ENCODE measurements around the gene HSPA1L. TPM values are rescaled to one million over a fixed set of nuclear protein-coding genes. Genes with fewer than 3 reads are reported as not detected.
"Not testable (repeated sequence)": the region's sequence is repeated elsewhere in the genome, so short reads cannot be mapped to it uniquely, and the experiment has no call there.

HSPA1L gene
- total and polyA plus RNA-seq, 4 donors, result 0.27 to 0.79 (median 0.47) TPM

DNA sequence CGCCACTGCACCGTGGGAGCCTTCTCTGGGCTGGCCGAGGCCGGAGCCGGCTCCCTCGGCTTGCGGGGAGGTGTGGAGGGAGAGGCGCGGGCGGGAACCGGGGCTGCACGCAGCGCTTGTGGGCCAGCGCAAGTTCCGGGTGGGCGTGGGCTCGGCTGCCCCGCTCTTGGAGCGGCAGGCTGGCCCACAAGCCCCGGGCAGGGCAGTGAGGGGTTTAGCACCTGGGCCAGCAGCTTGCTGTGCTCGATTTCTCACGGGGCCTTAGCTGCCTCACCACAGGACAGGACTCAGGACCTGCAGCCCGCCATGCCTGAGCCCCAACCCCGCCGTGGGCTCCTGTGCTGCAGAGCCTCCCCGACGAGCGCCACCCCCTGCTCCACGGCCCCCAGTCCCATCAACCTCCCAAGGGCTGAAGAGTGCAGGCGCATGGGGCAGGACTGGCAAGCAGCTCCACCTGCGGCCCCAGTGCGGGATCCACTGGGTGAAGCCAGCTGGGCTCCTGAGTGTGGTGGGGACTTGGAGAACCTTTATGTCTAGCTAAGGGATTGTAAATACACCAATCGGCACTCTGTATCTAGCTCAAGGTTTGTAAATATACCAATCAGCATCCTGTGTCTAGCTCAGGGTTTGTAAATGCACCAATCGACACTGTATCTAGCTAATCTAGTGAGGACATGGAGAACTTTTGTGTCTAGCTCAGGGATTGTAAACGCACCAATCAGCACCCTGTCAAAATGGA, 37.1 kb upstream of the HSPA1L start:
- H3K27me3 ChIP-seq (ENCODE audit: control insufficient read depth in 4 of 4, insufficient read depth in 4 of 4, low read length in 3 of 4); H3K9me3 ChIP-seq (ENCODE audit: control insufficient read depth in 4 of 4, low read length in 3 of 4); H3K36me3 ChIP-seq (ENCODE audit: control insufficient read depth in 4 of 4, insufficient read depth in 3 of 4, low read depth in 1 of 4, low read length in 3 of 4); H3K9ac ChIP-seq (ENCODE audit: low read depth in 1 of 2, low read length in 2 of 2); H3K4me3 ChIP-seq (ENCODE audit: low read depth in 1 of 3, low read length in 3 of 3); DNase-seq (ENCODE audit: low spot score); H3K27ac ChIP-seq (ENCODE audit: low read depth in 1 of 2, low read length in 2 of 2): not testable (repeated sequence)
- WGBS, result 94% methylated on average over 35 of the region's 35 CpGs
- peaks cover 3 to 10% (median 7%) of the 10 kb centered on the region in 4 donors for H3K4me1 ChIP-seq (ENCODE audit: control insufficient read depth in 4 of 4, insufficient read depth in 4 of 4, low read length in 3 of 4)

DNA sequence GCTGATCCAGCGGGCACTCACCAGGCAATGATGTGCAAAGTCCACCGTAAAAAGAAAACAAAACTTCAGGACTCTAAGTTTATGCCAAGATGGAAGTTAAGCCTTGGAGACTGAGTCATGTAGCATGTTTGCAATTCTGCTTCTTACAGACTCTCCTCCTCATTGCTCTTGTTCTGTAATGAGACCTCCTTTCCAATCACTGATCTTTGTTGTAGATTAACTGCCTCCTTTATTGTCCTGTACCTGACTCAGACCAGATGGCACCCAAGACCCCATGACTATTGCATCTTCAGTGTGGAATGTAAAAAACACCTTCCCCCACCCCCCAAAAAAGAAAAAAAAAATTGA, 36.4 kb upstream of the HSPA1L start:
- H3K36me3 ChIP-seq (ENCODE audit: control insufficient read depth in 4 of 4, insufficient read depth in 3 of 4, low read depth in 1 of 4, low read length in 3 of 4), result no peaks in the 10 kb centered on the region
- DNase-seq (ENCODE audit: low spot score), result no peak
- H3K27ac ChIP-seq (ENCODE audit: low read depth in 1 of 2, low read length in 2 of 2), result no peak overlapping the region
- H3K4me1 ChIP-seq (ENCODE audit: control insufficient read depth in 4 of 4, insufficient read depth in 4 of 4, low read length in 3 of 4), result peaks cover 3 to 10% (median 7%) of the 10 kb centered on the region in 4 donors
- 28% methylated on average over 2 of the region's 2 CpGs for WGBS
- H3K9ac ChIP-seq (ENCODE audit: low read depth in 1 of 2, low read length in 2 of 2), result no peak overlapping the region
- no peaks in the 10 kb centered on the region for H3K27me3 ChIP-seq (ENCODE audit: control insufficient read depth in 4 of 4, insufficient read depth in 4 of 4, low read length in 3 of 4)
- no peaks in the 10 kb centered on the region for H3K9me3 ChIP-seq (ENCODE audit: control insufficient read depth in 4 of 4, low read length in 3 of 4)
- no peak for TF ChIP-seq GABPA (IDR thresholded peaks at IDR 0.05 in 1 of 2, conservative IDR thresholded peaks at IDR 0.05 in 1 of 2)
- peak; percentile 9 for TF ChIP-seq SP1 (IDR thresholded peaks at IDR 0.05)
- TF ChIP-seq FOXA1 (IDR thresholded peaks at IDR 0.05), result no peak
- no peak for TF ChIP-seq FOXA2 (IDR thresholded peaks at IDR 0.05)
- no peak for TF ChIP-seq RAD21 (IDR thresholded peaks at IDR 0.05)
- peak; percentile 39 to 63 for TF ChIP-seq HNF4A (conservative IDR thresholded peaks at IDR 0.05)
- peak; percentile 4 to 12 for TF ChIP-seq RXRA (IDR thresholded peaks at IDR 0.05)
- TF ChIP-seq, protein P1, sequence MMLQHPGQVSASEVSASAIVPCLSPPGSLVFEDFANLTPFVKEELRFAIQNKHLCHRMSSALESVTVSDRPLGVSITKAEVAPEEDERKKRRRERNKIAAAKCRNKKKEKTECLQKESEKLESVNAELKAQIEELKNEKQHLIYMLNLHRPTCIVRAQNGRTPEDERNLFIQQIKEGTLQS (IDR thresholded peaks at IDR 0.05), result no peak
- TF ChIP-seq YY1 (IDR thresholded peaks at IDR 0.05), result no peak
- TF ChIP-seq, protein P2, sequence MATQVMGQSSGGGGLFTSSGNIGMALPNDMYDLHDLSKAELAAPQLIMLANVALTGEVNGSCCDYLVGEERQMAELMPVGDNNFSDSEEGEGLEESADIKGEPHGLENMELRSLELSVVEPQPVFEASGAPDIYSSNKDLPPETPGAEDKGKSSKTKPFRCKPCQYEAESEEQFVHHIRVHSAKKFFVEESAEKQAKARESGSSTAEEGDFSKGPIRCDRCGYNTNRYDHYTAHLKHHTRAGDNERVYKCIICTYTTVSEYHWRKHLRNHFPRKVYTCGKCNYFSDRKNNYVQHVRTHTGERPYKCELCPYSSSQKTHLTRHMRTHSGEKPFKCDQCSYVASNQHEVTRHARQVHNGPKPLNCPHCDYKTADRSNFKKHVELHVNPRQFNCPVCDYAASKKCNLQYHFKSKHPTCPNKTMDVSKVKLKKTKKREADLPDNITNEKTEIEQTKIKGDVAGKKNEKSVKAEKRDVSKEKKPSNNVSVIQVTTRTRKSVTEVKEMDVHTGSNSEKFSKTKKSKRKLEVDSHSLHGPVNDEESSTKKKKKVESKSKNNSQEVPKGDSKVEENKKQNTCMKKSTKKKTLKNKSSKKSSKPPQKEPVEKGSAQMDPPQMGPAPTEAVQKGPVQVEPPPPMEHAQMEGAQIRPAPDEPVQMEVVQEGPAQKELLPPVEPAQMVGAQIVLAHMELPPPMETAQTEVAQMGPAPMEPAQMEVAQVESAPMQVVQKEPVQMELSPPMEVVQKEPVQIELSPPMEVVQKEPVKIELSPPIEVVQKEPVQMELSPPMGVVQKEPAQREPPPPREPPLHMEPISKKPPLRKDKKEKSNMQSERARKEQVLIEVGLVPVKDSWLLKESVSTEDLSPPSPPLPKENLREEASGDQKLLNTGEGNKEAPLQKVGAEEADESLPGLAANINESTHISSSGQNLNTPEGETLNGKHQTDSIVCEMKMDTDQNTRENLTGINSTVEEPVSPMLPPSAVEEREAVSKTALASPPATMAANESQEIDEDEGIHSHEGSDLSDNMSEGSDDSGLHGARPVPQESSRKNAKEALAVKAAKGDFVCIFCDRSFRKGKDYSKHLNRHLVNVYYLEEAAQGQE (IDR thresholded peaks at IDR 0.05), result no peak
- TF ChIP-seq EGR1 (IDR thresholded peaks at IDR 0.05; ENCODE audit: low read depth in 2 of 2), result no peak
- H3K4me3 ChIP-seq (ENCODE audit: low read depth in 1 of 3, low read length in 3 of 3), result no peak overlapping the region

DNA sequence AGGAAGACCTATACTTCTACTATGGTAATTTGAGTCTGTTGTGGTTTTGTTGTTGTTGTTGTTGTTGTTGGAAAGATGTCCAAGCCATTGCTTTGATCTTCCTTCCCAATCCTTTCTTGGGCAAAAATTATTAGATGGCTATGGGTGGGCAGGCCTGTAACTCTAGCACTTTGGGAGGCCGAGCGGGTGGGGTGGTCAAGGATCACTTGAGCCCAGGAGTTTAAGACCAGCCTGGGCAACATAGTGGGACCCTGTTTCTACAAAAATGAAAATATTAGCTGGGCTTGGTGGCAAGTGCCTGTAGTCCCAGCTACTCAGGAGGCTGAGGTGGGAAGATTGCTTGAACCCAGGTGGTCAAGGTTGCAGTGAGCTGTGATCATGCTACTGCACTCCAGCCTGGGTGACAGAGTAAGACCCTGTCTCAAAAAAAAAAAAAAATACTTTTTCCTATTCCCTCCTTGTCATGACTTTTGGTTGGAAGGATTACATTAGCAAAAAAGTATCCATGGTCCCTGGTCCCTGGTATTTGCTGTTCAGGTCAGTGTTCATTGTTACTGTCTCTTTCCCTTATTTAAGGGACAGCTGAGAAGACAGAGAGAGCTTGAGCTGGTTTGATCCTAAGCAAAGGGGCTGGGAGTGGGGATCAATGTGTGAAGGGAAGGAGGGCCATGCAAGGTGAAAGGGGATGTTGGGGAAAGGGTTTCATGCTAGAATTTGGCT, 35.8 kb upstream of the HSPA1L start:
- no peaks in the 10 kb centered on the region for H3K9me3 ChIP-seq (ENCODE audit: control insufficient read depth in 4 of 4, low read length in 3 of 4)
- H3K36me3 ChIP-seq (ENCODE audit: control insufficient read depth in 4 of 4, insufficient read depth in 3 of 4, low read depth in 1 of 4, low read length in 3 of 4), result no peaks in the 10 kb centered on the region
- H3K27me3 ChIP-seq (ENCODE audit: control insufficient read depth in 4 of 4, insufficient read depth in 4 of 4, low read length in 3 of 4), result no peaks in the 10 kb centered on the region
- H3K4me1 ChIP-seq (ENCODE audit: control insufficient read depth in 4 of 4, insufficient read depth in 4 of 4, low read length in 3 of 4), result peaks cover 3 to 10% (median 7%) of the 10 kb centered on the region in 4 donors
- no peak overlapping the region for H3K4me3 ChIP-seq (ENCODE audit: low read depth in 1 of 3, low read length in 3 of 3)
- H3K9ac ChIP-seq (ENCODE audit: low read depth in 1 of 2, low read length in 2 of 2), result no peak overlapping the region
- no peak for DNase-seq (ENCODE audit: low spot score)
- H3K27ac ChIP-seq (ENCODE audit: low read depth in 1 of 2, low read length in 2 of 2), result no peak overlapping the region
- 96% methylated on average over 2 of the region's 2 CpGs for whole genome bisulfite sequencing
- TF ChIP-seq EGR1 (IDR thresholded peaks at IDR 0.05; ENCODE audit: low read depth in 2 of 2), result no peak
- no peak for TF ChIP-seq SP1 (IDR thresholded peaks at IDR 0.05)
- no peak for TF ChIP-seq HNF4A (conservative IDR thresholded peaks at IDR 0.05)
- no peak for TF ChIP-seq TAF1 (conservative IDR thresholded peaks at IDR 0.05)
- TF ChIP-seq, protein P2 (IDR thresholded peaks at IDR 0.05), result no peak
- no peak for TF ChIP-seq HNF4G (IDR thresholded peaks at IDR 0.05)
- no peak for TF ChIP-seq NR2F2 (IDR thresholded peaks at IDR 0.05)
- no peak for TF ChIP-seq RXRA (IDR thresholded peaks at IDR 0.05)
- TF ChIP-seq RAD21 (IDR thresholded peaks at IDR 0.05), result no peak
- TF ChIP-seq FOXA1 (IDR thresholded peaks at IDR 0.05), result no peak
- TF ChIP-seq GABPA (IDR thresholded peaks at IDR 0.05 in 1 of 2, conservative IDR thresholded peaks at IDR 0.05 in 1 of 2), result no peak
- TF ChIP-seq ZBTB33 (IDR thresholded peaks at IDR 0.05), result no peak
- TF ChIP-seq, protein P3, sequence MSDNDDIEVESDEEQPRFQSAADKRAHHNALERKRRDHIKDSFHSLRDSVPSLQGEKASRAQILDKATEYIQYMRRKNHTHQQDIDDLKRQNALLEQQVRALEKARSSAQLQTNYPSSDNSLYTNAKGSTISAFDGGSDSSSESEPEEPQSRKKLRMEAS (IDR thresholded peaks at IDR 0.05), result no peak
